Measurements from ENCODE around the gene BUD23. TPM values are rescaled to one million over a fixed set of nuclear protein-coding genes. Genes with fewer than 3 reads are reported as not detected.
"Not testable (repeated sequence)": the region's sequence is repeated elsewhere in the genome, so short reads cannot be mapped to it uniquely, and the experiment has no call there.

The BUD23 gene
- total and polyA plus RNA-seq, 2 experiments from 2014 or later: 62.1 to 117 TPM

GRCh38 chr7:73712773-73713172, 29.4 kb downstream of the BUD23 start:
- H3K79me2 ChIP-seq (replicated peaks; ENCODE audit: insufficient read depth): no peaks in the 10 kb centered on the region
- no peak overlapping the region for H3K4me2 ChIP-seq
- H3F3A ChIP-seq (replicated peaks; ENCODE audit: low read depth): no peaks in the 10 kb centered on the region
- H2AFZ ChIP-seq: no peak overlapping the region
- Mint-ChIP-seq H3K27ac (no peak overlapping the region), H3K4me3 (no peak overlapping the region), H3K27me3 (ENCODE audit: insufficient read depth, low read depth, poor library complexity) (peaks cover 6% of the 10 kb centered on the region), H3K4me1 (no peaks in the 10 kb centered on the region), H3K9me3 (no peaks in the 10 kb centered on the region), H3K36me3 (ENCODE audit: low read depth) (no peaks in the 10 kb centered on the region)
- H3K36me3 ChIP-seq (ENCODE audit: insufficient read depth): no peaks in the 10 kb centered on the region
- no peak overlapping the region for H3K27ac ChIP-seq (ENCODE audit: low read depth)
- TF ChIP-seq ZNF114 (CRISPR knock-in tag; IDR thresholded peaks at IDR 0.05): no peak
- no peak for TF ChIP-seq JUNB (IDR thresholded peaks at IDR 0.05; ENCODE audit: unreplicated experiment)
- no peak for TF ChIP-seq EZH2phosphoT487 (IDR thresholded peaks at IDR 0.05; ENCODE audit: unreplicated experiment)
- TF ChIP-seq CREB1 (CRISPR knock-in tag; IDR thresholded peaks at IDR 0.05; ENCODE audit: low read depth): no peak
- TF ChIP-seq STAT1 (IDR thresholded peaks at IDR 0.05; ENCODE audit: unreplicated experiment): no peak
- TF ChIP-seq POLR2AphosphoS5 (IDR thresholded peaks at IDR 0.05; ENCODE audit: low read depth): no peak
- no peaks in the 10 kb centered on the region for H3K9me2 ChIP-seq (ENCODE audit: insufficient read depth)
- no peak overlapping the region for H3K4me3 ChIP-seq
- H3K4me1 ChIP-seq (ENCODE audit: insufficient read depth): no peaks in the 10 kb centered on the region
- H4K20me1 ChIP-seq (replicated peaks; ENCODE audit: insufficient read depth): no peaks in the 10 kb centered on the region; the same call in 1 of the 2 replicates
- ATAC-seq (no peak), DNase-seq (ENCODE audit: low spot score) (no peak)
- H3K27me3 ChIP-seq (ENCODE audit: insufficient read depth): peaks cover under 1% of the 10 kb centered on the region; the same call in 1 of the 2 replicates

- H3K4me3 Mint-ChIP-seq; H3K27ac Mint-ChIP-seq; H3K36me3 Mint-ChIP-seq (ENCODE audit: low read depth); H3F3A ChIP-seq (replicated peaks; ENCODE audit: low read depth); H3K36me3 ChIP-seq (ENCODE audit: insufficient read depth); H3K4me3 ChIP-seq; H3K27ac ChIP-seq (ENCODE audit: low read depth); H3K4me1 Mint-ChIP-seq; H3K79me2 ChIP-seq (replicated peaks; ENCODE audit: insufficient read depth); ATAC-seq; H3K9me3 Mint-ChIP-seq; H3K9me2 ChIP-seq (ENCODE audit: insufficient read depth); H3K27me3 Mint-ChIP-seq (ENCODE audit: insufficient read depth, low read depth, poor library complexity); H4K20me1 ChIP-seq (replicated peaks; ENCODE audit: insufficient read depth); H3K4me2 ChIP-seq; H3K4me1 ChIP-seq (ENCODE audit: insufficient read depth); H2AFZ ChIP-seq; DNase-seq (ENCODE audit: low spot score); H3K27me3 ChIP-seq (ENCODE audit: insufficient read depth): not testable (repeated sequence)
These were observed 29.9 kb downstream of the BUD23 start for GRCh38 chr7:73713319-73713718.

- no peak overlapping the region for H3K4me3 ChIP-seq
- no peak overlapping the region for H3K27ac Mint-ChIP-seq
- DNase-seq (ENCODE audit: low spot score) (no peak), ATAC-seq (no peak)
- no peaks in the 10 kb centered on the region; the same call in 2 of the 3 replicates for H3K4me1 Mint-ChIP-seq
- H3K27me3 ChIP-seq (ENCODE audit: insufficient read depth): peaks cover 24% of the 10 kb centered on the region
- H3K79me2 ChIP-seq (replicated peaks; ENCODE audit: insufficient read depth): no peaks in the 10 kb centered on the region
- H3K27me3 Mint-ChIP-seq (ENCODE audit: insufficient read depth, low read depth, poor library complexity): peaks cover 22% of the 10 kb centered on the region
- H3K4me1 ChIP-seq (ENCODE audit: insufficient read depth): no peaks in the 10 kb centered on the region; the same call in 1 of the 2 replicates
- no peak overlapping the region for H3K27ac ChIP-seq (ENCODE audit: low read depth)
- H4K20me1 ChIP-seq (replicated peaks; ENCODE audit: insufficient read depth): no peaks in the 10 kb centered on the region; the same call in 1 of the 2 replicates
- no peak overlapping the region for H2AFZ ChIP-seq
- H3K36me3 ChIP-seq (ENCODE audit: insufficient read depth): no peaks in the 10 kb centered on the region
- TF ChIP-seq EZH2phosphoT487 (IDR thresholded peaks at IDR 0.05; ENCODE audit: unreplicated experiment): no peak
- no peak for TF ChIP-seq NANOG (IDR thresholded peaks at IDR 0.05; ENCODE audit: borderline replicate concordance)
- TF ChIP-seq CREB1 (CRISPR knock-in tag; IDR thresholded peaks at IDR 0.05; ENCODE audit: low read depth): no peak
- no peaks in the 10 kb centered on the region for H3K9me2 ChIP-seq (ENCODE audit: insufficient read depth)
- no peak overlapping the region for H3K4me3 Mint-ChIP-seq
- no peaks in the 10 kb centered on the region for H3F3A ChIP-seq (replicated peaks; ENCODE audit: low read depth)
- no peaks in the 10 kb centered on the region for H3K9me3 Mint-ChIP-seq
- H3K36me3 Mint-ChIP-seq (ENCODE audit: low read depth): no peaks in the 10 kb centered on the region
- no peak overlapping the region for H3K4me2 ChIP-seq
These were observed 32.4 kb downstream of the BUD23 start for GRCh38 chr7:73715648-73716317.

Data from GM23338 (cell line).